ENCODE measurements around the gene SCN4B.
A peak's percentile ranks its signal among the peaks of the same experiment; 100 is the strongest.

The SCN4B gene

DNA sequence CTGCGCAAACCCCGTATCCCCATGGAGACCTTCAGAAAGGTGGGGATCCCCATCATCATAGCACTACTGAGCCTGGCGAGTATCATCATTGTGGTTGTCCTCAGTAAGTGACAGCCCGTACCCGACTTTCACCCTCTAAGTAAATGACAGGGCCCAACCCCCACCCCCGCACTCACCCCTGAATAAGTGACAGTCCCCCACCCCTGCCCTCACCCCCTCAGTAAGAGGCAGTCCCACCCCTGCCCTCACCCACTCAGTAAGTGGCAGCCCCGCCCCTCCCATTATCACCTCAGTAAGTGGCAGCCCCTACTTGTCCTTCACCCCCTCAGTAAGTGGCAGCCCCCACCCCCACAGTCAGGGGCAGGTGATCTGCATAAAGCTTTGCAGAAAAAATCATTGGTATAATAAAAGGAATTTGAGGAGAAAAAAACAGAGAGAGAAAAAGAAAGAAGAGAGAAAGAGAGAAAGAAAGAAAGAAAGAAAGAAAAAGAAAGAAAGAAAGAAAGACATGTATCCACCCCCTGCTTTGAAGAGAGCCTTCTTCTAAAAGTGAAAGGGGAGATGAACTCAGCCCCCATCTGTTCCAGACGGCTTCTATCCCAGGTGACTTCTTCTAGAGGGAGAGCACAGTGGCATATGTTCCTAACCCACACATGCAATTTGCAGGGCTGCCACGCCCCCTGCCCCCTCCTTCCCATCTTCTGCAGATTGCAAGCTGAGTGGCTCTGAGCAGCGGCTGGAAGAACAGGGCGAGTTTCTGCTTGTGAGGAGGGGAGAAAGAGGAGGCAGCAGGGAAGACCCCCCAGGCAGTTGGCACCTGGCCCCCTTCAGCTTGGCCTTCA is 53.4 kb downstream of the SCN4B start:
- peak; percentile 24 for DNase-seq

DNA sequence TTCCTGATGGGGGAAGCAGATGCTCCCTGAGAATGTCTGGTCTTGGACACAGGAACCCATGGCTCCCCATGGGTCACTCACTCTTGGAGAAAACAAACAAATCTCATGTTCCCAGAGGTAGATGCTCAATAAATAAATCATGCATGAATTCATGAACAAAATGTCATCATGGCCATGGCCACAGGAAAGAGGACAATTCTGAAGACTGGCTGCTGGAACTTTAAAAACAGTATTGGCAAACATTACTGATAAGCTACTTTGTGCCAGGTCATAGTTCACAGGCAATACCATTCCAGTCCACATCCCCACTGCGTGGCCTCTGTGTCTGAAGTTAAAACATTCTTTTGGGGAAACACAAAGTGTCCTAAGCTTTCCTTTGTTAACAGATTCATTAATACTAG is 56.7 kb downstream of the SCN4B start:
- no peak for DNase-seq

DNA sequence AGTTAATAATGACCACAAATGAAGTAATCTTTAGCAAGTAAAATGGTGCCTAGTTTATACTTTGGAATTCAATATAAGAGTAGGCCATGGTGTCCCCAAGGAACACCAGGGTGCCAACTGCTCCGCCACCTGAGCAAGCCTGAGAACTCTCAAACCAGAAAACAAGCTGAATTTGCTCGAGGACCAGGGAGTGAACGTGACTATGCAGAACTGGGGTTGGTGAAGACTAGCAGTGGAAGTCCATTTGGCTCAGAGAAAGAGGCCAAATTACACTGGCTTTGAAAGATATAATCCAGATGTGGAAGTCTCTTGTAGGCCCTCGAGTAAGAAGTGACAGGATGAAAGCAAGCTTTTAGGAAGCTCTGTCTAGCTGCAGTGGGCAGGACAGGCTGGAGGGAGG is 57.1 kb downstream of the SCN4B start:
- no peak for DNase-seq

DNA sequence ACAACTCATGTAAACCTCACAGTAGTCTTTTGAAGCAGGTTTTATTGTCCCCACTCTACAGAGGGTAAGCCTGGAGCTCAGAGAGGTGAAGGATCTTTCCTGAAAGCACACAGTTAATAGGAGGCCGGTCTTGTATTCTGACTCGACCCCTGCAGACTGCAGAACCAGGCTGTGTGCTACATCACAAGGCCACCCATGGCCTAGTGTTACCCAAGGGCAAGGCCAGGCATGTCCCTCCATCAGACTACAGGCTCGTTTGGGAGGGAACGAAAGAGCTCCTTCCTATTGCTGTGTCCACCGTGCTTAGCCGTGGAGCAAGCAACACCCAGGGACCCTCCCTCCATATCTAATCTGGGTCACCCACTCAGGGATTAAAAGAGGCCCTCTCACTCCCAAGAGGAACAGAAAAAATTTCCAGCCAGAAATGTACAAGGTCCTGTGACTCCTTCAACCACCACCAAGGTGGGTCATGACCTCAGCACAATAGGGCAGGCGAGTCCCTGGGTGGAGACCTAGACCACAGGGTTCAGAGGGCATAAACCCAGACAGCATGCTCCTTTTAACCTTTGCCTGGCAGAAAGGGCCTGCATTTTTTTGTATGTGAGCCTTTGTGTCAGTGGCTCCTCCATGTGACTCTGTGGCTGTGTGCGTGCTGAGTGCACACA is 59.6 kb downstream of the SCN4B start:
- no peak for DNase-seq

DNA sequence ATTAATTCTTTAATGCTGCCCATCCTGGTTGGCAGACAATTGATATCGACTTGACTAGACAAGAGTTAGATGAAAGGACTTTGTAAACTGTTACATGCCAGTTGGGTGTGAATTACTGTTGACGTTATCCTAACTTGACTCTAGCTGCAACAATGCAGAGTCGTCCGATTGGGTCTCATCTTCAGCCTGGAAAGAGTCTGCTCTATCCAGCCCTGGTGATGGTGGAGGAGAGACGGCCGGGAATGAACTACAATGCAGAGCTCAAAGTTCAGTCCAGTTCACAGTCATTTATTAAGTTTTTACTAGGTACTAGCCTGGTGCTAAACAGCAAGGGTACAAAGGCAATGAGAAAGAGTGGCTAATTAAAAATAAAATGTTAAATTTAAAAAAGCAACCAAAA is 60.9 kb downstream of the SCN4B start:
- no peak for DNase-seq

DNA sequence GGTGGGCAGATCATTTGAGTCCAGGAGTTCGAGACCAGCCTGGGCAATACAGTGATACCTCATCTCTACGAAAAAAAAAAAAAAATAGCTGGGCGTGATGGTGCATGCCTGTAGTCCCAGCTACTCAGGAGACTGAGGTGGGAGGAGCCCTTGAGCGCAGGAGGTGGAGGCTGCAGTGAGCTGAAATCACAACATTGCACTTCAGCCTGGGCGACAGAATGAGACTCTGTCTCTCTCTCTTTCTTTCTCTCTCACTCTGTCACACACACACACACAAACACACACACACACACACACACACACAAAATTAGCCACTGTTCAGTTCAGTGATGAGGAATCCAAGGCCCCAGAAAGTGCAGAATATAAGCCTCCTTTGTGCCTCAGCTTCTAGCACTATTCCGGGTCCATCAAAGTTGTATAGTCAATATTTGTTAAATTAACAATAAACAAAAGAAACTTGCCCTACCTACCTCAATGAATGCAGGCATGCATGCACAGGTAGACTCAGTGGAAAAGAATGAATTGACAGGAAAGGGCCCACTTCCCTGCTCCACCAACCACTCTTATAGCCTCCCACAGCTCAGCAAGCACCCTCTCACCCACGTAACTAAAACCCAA is 62.0 kb downstream of the SCN4B start:
- DNase-seq = no peak

DNA sequence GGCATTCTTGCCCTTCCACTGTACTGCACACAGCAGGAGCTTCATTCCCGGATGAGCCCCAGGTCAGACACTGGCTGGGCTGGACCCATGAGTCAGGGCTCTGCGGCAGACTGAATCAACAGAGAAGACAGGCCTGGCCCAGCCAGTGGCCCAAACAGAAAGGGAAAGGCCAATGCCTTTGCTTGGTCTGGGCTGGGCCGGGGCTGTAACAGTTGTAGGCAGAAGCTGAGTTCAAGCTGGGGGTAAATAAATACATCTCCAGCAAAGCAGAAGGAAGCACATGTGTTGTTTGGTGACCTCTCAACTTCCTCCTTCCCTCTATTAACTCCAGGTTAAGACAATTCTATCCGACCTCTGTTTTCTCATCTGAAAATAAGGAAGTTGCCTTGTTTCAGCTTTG is 64.1 kb downstream of the SCN4B start:
- DNase-seq = no peak

DNA sequence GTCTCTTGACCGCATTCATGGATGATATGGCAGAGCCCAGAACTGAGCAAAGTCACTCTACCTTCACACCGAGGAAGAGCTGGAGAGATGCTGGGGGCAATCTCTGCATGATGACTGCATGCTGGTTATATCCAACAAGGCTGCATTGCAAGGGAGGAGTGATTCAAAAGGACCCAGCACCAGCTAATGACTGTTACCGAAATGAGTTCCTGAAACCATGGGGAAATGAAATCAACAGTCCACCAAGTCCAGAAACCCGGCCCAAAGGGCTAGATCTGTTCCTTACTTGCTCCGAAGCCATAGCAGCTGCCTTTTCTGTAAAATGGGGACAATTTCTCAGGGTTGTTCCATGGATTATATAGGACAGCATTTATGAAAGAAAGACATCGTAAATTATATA is 64.7 kb downstream of the SCN4B start:
- DNase-seq = no peak

DNA sequence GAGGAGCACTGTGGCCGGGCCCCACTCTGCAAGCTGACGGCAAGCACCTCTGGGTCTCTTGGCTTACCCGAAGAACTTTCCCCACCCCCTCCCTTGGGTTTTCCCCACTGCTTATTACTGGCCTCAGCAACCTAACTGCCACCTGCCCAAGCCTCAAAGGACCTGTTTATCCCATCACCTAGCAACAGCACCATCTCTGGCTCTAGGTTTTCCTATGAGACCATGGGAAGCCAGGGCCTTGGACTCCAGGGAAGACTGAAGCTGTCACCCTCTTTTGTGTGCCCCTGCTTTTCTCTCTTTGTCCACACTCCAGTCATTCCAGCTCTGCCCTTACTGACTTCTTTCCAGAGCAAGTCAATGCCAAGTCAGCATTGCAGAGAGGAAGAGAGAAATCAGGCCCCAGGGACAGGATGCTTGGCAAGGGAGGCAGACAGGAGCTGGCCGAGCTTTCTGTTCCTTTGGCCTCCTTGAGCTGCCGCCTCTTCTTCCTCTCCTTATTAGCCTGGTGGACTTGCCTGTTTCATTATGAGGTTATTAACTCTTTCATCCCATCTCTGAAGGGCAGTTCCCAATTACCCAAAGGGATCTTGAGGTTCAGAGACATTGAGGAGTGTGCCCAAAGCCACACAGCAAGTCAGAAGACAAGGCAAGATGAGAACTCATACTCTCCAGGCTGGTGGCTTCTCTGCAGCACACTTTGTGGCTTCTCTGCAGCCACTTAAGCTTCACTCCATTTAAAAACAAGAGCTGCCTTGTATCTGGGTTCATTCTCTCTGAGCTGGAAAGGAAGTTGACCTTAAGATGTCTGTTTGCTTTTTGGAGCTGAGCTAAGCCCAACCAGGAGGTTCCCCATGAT is 65.5 kb downstream of the SCN4B start, which contains the start of gene SMIM35:
TSS of gene SMIM35 (minus strand) at position 51 of the 856 bp plus-strand sequence. CDS start 206 bp downstream, outside the sequence.
- peak; percentile 31 for DNase-seq

DNA sequence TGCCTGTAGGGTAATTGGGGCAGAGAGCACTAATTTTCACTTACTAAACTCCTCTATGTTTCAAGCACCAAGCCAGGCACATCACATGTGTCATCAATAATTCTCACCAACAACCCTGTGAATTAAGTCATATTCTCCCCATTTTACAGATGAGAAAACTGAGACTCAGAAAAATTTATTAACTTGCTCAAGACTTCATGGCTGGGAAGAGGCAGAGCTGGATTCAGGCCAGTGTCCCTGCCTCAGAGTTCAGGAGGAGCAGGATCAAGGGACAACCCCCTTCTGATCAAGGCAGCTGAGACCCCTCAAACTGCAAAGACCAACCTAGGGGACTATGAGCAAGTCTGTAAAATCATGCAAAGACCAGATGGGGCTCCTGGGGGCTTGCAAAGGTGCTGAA is 68.0 kb downstream of the SCN4B start:
- DNase-seq = no peak

DNA sequence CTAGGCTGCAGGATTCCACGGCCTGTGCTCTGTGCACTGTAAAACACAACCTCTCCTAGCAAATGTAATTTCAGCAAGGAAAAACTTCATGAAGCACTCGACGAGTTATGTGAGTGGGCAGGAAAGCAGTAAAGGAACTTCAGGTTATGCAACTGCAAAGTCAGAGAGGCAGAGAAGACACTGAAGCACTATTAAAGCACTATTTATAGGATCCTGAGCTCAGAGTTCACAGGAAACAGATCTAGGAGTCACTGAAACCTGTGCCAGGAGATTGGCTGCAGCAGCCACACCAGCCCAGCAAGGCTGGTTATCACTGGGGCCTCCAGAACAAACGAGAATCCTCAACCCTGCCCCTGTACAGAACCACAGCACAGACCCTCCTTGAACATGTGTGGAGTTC is 68.4 kb downstream of the SCN4B start:
- DNase-seq = no peak
